Prostate gland (tissue), 2 donors: ENCODE data around the gene NOS1AP. TPM values are rescaled to one million over a fixed set of nuclear protein-coding genes. Genes with fewer than 3 reads are reported as not detected.

Source experiments
- DNase-seq: peaks from one replicate; pipeline ENCODE4 v3.0.0-alpha.2; 2019; ENCODE audit warnings: low spot score
- H3K27ac ChIP-seq, 2 donors: fragments of 200-600 bp; sonication (generic); 2 replicates each; pipeline ENCODE4 v1.5.1; 2017 to 2019
- H3K27me3 ChIP-seq: fragments of 200-600 bp; sonication (generic); replicated peaks from 2 replicates; pipeline ENCODE4 v1.5.1; 2019; ENCODE audit not compliant: insufficient read depth
- H3K36me3 ChIP-seq, 2 donors: fragments of 200-600 bp; sonication (generic); 1 replicate in 1 of 2; 2 replicates in 1 of 2; pipeline versions ENCODE4 v1.5.1 to v1.8.1; 2017 to 2019
- H3K4me1 ChIP-seq: fragments of 200-600 bp; sonication (generic); replicated peaks from 2 replicates; pipeline ENCODE4 v1.5.1; 2019
- H3K4me3 ChIP-seq, 2 donors: fragments of 200-600 bp; sonication (generic); 2 replicates each; pipeline ENCODE4 v1.5.1; 2017 to 2019
- H3K9me3 ChIP-seq: fragments of 200-600 bp; sonication (generic); 2 replicates; pipeline ENCODE4 v1.5.1; 2017
- POLR2A ChIP-seq: fragments of 450-650 bp; IDR thresholded peaks from one replicate; pipeline ENCODE4 v1.6.1; 2016; ENCODE audit warnings: antibody characterized with exemption, mild to moderate bottlenecking
- POLR2AphosphoS5 ChIP-seq: sonication (generic); formaldehyde crosslinking; IDR thresholded peaks from one replicate; pipeline ENCODE4 v1.6.1; 2017; ENCODE audit warnings: antibody characterized with exemption
- WGBS: methylation state at CpG from one replicate; pipeline ENCODE4 v1.1.5; 2018; 5-methylcytosine and 5-hydroxymethylcytosine counted together
- intact Hi-C: fragments of 100-400 bp; cut with DNase I; formaldehyde crosslinking; loops from one replicate; pipeline ENCODE4 v1.14.2; 2022
- total RNA-seq, 2 donors: library from RNA; depleted of rRNA; stranded (reverse); fragments of >200 nt; gene quantifications; one replicate each; pipeline ENCODE4 v1.1.0, GENCODE V29; 2016
- TF ChIP-seq, protein P1 (sequence below), 4 experiments: fragments of 200-600 bp in 2 of 4; fragments of 450-650 bp in 2 of 4; sonication (generic) in 2 of 4; IDR thresholded peaks; 1 replicate in 3 of 4; 2 replicates in 1 of 4; pipeline ENCODE4 v1.5.1; 2016 to 2019; ENCODE audit warnings: antibody characterized with exemption in 4 of 4, mild to moderate bottlenecking in 2 of 4, moderate library complexity in 2 of 4

The NOS1AP gene
- total RNA-seq, 2 donors from 2014 or later: 9.9 to 11.0 TPM

DNA sequence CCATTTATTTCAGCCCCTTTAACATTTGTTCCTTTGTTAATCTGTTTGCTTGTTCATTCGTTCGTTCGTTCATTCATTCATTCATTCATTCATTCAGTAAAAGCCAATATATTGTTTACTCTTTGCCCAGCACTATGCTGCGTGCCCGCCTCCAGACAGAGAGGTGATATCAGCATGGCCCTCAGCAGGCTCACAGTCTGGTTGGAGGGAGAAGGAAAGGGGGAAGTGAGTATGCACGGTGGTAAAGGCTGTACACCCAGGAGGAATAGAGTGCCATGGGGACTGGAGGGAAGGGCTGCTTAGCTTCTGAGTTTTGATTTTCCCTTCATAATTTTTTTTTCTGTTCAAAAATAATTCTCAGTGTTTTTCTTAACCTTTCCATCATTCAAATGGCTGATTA, 144.7 kb downstream of the NOS1AP start:
- no peak overlapping the region for H3K4me3 ChIP-seq
- DNase-seq: no peak
- peak overlapping the region; percentile 53 to 60 for H3K27ac ChIP-seq
- intact Hi-C loops: loop anchor here (10.0 kb wide), 1 partner anchor 181 kb away; no protein-coding TSS in a partner anchor
- H3K9me3 ChIP-seq: no peaks in the 10 kb centered on the region
- no peak for TF ChIP-seq POLR2A
- no peak for TF ChIP-seq POLR2AphosphoS5
- TF ChIP-seq, protein P1, sequence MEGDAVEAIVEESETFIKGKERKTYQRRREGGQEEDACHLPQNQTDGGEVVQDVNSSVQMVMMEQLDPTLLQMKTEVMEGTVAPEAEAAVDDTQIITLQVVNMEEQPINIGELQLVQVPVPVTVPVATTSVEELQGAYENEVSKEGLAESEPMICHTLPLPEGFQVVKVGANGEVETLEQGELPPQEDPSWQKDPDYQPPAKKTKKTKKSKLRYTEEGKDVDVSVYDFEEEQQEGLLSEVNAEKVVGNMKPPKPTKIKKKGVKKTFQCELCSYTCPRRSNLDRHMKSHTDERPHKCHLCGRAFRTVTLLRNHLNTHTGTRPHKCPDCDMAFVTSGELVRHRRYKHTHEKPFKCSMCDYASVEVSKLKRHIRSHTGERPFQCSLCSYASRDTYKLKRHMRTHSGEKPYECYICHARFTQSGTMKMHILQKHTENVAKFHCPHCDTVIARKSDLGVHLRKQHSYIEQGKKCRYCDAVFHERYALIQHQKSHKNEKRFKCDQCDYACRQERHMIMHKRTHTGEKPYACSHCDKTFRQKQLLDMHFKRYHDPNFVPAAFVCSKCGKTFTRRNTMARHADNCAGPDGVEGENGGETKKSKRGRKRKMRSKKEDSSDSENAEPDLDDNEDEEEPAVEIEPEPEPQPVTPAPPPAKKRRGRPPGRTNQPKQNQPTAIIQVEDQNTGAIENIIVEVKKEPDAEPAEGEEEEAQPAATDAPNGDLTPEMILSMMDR (IDR thresholded peaks at IDR 0.05): no peak
- H3K4me1 ChIP-seq: peaks cover 6% of the 10 kb centered on the region
- H3K27me3 ChIP-seq: no peaks in the 10 kb centered on the region
- no peaks in the 10 kb centered on the region for H3K36me3 ChIP-seq
- 63% methylated on average over 6 of the region's 6 CpGs for WGBS

DNA sequence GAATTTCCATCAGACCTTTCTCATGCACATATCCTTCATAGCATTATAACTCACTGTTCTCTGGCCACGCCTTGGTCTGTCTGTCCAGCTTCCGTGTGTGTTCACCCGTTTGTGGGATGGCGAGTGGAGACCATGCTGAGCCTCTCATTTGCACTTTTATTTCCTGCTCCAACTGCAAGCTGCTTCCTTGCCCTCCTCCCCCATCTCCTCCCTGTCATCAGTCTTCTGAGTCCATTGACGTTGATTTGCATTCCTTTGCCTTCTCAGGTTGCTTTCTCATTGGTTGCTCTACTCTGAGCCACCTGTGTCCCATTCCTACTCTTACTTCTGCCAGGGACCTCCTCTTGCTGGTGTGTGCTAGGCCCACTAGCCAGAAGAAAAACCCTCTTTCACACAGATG, 146.4 kb downstream of the NOS1AP start:
- Histone ChIP-seq H3K9me3 (no peaks in the 10 kb centered on the region), H3K27ac (no peak overlapping the region), H3K4me3 (no peak overlapping the region), H3K36me3 (no peaks in the 10 kb centered on the region), H3K4me1 (peaks cover 6% of the 10 kb centered on the region), H3K27me3 (no peaks in the 10 kb centered on the region)
- intact Hi-C loops: loop anchor here (10.0 kb wide), 1 partner anchor 179 kb away; no protein-coding TSS in a partner anchor
- DNase-seq: no peak
- TF ChIP-seq POLR2AphosphoS5 (no peak), POLR2A (no peak)
- TF ChIP-seq, protein P1 (IDR thresholded peaks at IDR 0.05): no peak
- 63% methylated on average over 5 of the region's 5 CpGs for WGBS

DNA sequence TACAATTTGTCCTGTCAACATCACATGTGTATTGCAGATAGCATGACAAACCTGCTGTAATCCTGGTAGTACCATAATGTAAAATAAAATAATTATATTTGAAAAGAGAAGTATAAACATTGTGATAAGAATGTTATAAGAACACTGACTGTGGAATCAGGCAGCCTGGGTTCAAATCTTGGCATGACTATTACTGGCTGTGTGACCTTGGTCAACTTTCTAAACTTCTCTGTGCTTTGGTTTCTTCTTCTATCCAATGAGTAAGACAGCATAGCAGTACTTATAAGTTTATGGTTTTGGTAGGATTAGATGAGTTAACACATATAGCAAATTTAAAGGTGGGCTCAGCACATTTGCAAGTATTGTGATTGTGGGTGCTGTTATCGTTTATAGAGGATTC, 147.1 kb downstream of the NOS1AP start:
- Histone ChIP-seq H3K9me3 (no peaks in the 10 kb centered on the region), H3K4me1 (peaks cover 6% of the 10 kb centered on the region), H3K4me3 (no peak overlapping the region), H3K27ac (no peak overlapping the region), H3K36me3 (no peaks in the 10 kb centered on the region), H3K27me3 (no peaks in the 10 kb centered on the region)
- no peak for TF ChIP-seq POLR2AphosphoS5
- no peak for TF ChIP-seq POLR2A
- TF ChIP-seq, protein P1 (IDR thresholded peaks at IDR 0.05): no peak
- 91% methylated on average over 1 of the region's 1 CpG for WGBS
- intact Hi-C loops: loop anchor here (10.0 kb wide), 1 partner anchor 178 kb away; no protein-coding TSS in a partner anchor
- DNase-seq: no peak

DNA sequence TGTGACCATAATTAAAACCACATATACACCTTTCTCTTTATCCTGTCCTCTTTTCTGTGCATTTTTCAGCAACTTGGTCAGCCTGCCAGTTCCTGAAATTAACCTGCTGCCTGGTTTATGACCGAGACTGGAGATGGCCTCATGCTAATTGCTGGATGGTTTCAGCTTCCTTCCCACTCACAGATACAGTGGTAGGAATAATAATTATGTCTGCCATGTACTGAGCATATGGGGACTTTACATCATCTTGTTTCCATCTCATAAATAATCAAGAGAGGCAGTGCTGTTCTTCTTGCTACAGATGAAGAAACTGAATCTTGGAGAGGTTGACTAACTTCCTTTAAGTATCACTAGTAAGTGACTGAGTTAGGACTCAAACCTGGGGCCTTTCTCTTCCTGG, 148.2 kb downstream of the NOS1AP start:
- intact Hi-C loops: loop anchor here (10.0 kb wide), 1 partner anchor 177 kb away; no protein-coding TSS in a partner anchor
- no peak for DNase-seq
- TF ChIP-seq POLR2A (no peak), POLR2AphosphoS5 (no peak)
- TF ChIP-seq, protein P1 (IDR thresholded peaks at IDR 0.05): no peak
- H3K36me3 ChIP-seq: no peaks in the 10 kb centered on the region
- H3K4me1 ChIP-seq: peaks cover 6% of the 10 kb centered on the region
- no peak overlapping the region for H3K27ac ChIP-seq
- no peaks in the 10 kb centered on the region for H3K9me3 ChIP-seq
- no peaks in the 10 kb centered on the region for H3K27me3 ChIP-seq
- H3K4me3 ChIP-seq: no peak overlapping the region
- WGBS: 93% methylated on average over 1 of the region's 1 CpG

DNA sequence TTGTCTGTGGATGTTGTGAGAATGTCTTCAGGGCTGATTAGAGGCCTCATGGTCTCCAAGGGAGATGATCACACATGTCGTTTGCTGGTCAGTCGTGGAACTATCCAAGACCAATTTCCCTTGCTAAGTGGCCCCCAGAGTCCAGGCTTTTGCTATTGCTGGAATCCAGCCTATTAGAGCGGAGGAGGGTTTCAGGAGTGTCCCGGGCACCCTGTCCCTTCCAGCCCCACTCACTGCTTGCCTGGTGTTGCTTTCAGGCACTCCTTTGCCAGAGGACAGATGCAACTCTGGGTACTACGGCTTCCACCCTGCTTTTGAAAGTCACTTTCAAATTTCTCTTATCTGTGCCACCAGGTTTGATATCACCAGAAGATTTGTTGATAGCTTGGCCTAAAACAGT, 149.1 kb downstream of the NOS1AP start:
- intact Hi-C loops: loop anchor here (10.0 kb wide), 1 partner anchor 176 kb away; no protein-coding TSS in a partner anchor
- TF ChIP-seq, protein P1 (IDR thresholded peaks at IDR 0.05): no peak
- TF ChIP-seq POLR2AphosphoS5: no peak
- TF ChIP-seq POLR2A: no peak
- H3K9me3 ChIP-seq: no peaks in the 10 kb centered on the region
- no peaks in the 10 kb centered on the region for H3K27me3 ChIP-seq
- no peak overlapping the region for H3K27ac ChIP-seq
- H3K4me3 ChIP-seq: no peak overlapping the region
- H3K4me1 ChIP-seq: peaks cover 6% of the 10 kb centered on the region
- no peaks in the 10 kb centered on the region for H3K36me3 ChIP-seq
- no peak for DNase-seq
- 86% methylated on average over 5 of the region's 5 CpGs for WGBS
